Activated CD4-positive, alpha-beta T cell treated with anti-CD3 and anti-CD28 coated beads, Interleukin-2, amount 50 U/mL, for 1 hour (primary cell): ENCODE results near the gene AHNAK2.

Experiments
- DNase-seq: peaks from one replicate; pipeline ENCODE4 v3.0.0-alpha.2; 2020

AHNAK2 gene

GRCh38 chr14:104936361-104937155 lies 41.6 kb downstream of the AHNAK2 start:
- no peak for DNase-seq

- DNase-seq = no peak
Measured at GRCh38 chr14:104935955-104936354, 42.2 kb downstream of the AHNAK2 start.

- no peak for DNase-seq
Measured at GRCh38 chr14:104935026-104935650, 43.0 kb downstream of the AHNAK2 start.

GRCh38 chr14:104933746-104934733 lies 44.1 kb downstream of the AHNAK2 start:
- no peak for DNase-seq

- DNase-seq = peak; percentile 84
Measured at GRCh38 chr14:104932676-104933631, 45.2 kb downstream of the AHNAK2 start.

GRCh38 chr14:104931771-104932675 lies 46.2 kb downstream of the AHNAK2 start:
- DNase-seq = no peak

GRCh38 chr14:104931304-104931770 lies 46.8 kb downstream of the AHNAK2 start:
- DNase-seq = no peak

- DNase-seq = no peak
Measured at GRCh38 chr14:104930526-104931303, 47.5 kb downstream of the AHNAK2 start.

- no peak for DNase-seq
Measured at GRCh38 chr14:104929268-104930230, 48.6 kb downstream of the AHNAK2 start.

- DNase-seq = no peak
Measured at GRCh38 chr14:104928391-104929133, 49.6 kb downstream of the AHNAK2 start.

- DNase-seq = no peak
Measured at GRCh38 chr14:104927901-104928300, 50.3 kb downstream of the AHNAK2 start.

GRCh38 chr14:104927432-104927816 lies 50.8 kb downstream of the AHNAK2 start:
- DNase-seq = no peak

- DNase-seq = no peak
Measured at GRCh38 chr14:104926619-104927431, 51.3 kb downstream of the AHNAK2 start.

GRCh38 chr14:104925855-104926609 lies 52.1 kb downstream of the AHNAK2 start:
- DNase-seq = no peak

- DNase-seq = no peak
Measured at GRCh38 chr14:104925214-104925854, 52.8 kb downstream of the AHNAK2 start.
